Stimulated activated CD8-positive, alpha-beta memory T cell treated with anti-CD3 and anti-CD28 coated beads, Interleukin-12 subunit alpha, Interleukin-12 subunit beta, amount 100 ng/mL, for 24 hours (primary cell): ENCODE results near the gene MAPKAPK5.
"Not testable (repeated sequence)": the region's sequence is repeated elsewhere in the genome, so short reads cannot be mapped to it uniquely, and the experiment has no call there.

Experiments
- DNase-seq: peaks from one replicate; pipeline ENCODE4 v3.0.0-alpha.2; 2020; ENCODE audit errors: extremely low read depth

Gene MAPKAPK5

DNA sequence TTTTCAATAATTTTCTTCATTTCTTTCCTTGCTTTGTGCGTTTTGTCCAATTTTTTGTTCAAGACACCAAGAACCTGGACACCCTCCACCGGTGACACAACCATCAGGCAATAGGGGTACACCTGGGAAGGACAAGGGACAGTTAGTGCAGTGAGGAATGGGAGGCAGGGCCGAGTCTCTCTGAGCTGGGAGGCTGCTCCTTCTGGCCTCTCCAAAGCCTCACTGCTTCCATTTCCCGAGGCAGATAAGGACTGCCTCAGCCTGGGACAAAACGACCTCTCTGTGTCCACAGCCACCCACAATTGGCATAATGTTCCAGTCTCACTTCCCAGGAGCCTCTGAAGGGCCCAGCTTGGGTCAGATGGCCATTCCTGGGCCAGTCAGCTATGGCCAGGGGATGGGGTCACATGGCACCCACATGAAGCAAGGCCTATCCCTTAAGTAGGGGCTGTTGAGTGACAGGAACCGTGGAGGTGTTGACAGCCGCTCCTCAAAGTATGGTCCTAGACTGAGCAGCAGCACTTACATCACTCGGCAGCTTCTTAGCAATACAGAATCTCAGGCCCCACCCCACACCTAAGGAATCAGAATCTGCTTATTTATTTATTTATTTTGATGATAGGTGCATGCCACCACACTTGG lies 13.6 kb upstream of the MAPKAPK5 start:
- no peak for DNase-seq

DNA sequence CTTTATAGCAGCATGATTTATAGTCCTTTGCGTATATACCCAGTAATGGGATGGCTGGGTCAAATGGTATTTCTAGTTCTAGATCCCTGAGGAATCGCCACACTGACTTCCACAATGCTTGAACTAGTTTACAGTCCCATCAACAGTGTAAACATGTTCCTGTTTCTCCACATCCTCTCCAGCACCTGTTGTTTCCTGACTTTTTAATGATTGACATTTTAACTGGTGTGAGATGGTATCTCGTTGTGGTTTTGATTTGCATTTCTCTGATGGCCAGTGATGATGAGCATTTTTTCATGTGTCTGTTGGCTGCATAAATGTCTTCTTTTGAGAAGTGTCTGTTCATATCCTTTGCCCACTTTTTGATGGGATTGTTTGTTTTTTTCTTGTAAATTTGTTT lies 12.4 kb upstream of the MAPKAPK5 start:
- DNase-seq: not testable (repeated sequence)

DNA sequence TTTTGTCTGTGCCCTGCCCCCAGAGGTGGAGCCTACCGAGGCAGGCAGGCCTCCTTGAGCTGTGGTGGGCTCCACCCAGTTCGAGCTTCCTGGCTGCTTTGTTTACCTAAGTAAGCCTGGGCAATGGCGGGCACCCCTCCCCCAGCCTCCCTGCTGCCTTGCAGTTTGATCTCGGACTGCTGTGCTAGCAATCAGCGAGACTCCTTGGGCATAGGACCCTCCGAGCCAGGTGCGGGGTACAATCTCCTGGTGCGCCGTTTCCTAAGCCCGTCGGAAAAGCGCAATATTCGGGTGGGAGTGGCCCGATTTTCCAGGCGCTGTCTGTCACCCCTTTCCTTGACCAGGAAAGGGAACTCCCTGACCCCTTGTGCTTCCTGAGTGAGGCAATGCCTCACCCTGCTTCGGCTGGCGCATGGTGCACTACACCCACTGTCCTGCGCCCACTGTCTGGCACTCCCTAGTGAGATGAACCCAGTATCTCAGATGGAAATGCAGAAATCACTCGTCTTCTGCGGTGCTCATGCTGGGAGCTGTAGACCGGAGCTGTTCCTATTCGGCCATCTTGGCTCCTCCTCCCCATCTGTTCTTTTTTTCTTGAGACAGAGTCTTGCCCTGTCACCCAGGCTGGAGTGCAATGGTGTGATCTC lies 7.2 kb upstream of the MAPKAPK5 start:
- not testable (repeated sequence) for DNase-seq

DNA sequence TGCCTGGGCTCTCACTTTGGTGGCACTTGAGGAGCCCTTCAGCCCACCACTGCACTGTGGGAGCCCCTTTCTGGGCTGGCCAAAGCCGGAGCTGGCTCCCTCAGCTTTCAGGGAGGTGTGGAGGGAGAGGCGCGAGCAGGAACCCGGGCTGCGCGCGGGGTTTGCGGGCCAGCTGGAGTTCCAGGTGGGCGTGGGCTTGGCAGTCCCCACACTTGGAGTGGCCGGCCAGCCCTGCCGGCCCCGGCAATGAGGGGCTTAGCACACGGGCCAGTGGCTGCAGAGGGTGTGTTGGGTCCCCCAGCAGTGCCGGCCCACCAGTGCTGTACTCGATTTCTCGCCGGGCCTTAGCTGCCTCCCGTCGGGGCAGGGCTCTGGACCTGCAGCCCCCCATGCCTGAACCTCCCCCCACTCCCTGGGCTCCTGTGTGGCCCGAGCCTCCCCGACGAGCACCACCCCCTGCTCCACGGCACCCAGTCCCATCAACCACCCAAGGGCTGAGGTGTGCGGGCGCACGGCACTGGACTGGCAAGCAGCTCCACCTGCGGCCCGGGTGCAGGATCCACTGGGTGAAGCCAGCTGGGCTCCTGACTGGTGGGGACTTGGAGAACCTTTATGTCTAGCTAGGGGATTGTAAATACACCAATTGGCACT lies 6.4 kb upstream of the MAPKAPK5 start:
- DNase-seq: not testable (repeated sequence)

DNA sequence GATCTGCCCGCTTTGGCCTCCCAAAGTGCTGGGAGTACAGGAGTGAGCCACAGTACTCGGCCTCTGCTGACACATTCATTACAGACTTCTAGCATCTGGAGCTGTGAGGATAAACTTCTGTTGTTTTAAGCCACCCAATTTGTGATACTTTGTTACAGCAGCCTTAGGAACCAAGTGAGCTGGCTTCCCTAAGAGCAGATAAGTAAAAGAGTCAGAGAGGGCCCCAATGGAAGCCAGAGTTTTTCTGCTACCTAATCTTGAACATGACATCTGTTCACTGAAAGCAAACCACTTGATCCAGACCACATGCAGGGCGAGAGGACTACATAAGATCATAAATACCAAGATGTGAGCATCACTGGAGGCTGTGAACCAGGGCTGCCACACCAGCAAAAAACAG lies 3.7 kb upstream of the MAPKAPK5 start:
- DNase-seq: no peak

DNA sequence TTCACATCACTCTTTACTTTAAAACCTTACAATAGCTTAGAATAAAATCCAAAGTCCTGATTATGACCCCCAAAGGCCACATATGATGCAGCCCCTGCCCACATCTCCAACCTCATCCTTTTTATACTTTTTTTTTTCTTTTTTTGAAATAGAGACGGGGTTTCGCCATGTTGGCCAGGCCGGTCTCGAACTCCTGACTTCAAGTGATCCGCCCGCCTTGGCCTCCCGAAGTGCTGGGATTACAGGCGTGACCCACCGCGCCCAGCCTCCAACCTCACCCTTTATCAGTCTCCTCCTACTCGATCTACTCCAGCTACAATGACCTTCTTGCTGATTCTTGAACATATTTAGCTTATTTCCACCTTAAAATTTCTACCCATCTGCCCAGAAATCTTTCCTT lies 1.2 kb upstream of the MAPKAPK5 start:
- DNase-seq: no peak

DNA sequence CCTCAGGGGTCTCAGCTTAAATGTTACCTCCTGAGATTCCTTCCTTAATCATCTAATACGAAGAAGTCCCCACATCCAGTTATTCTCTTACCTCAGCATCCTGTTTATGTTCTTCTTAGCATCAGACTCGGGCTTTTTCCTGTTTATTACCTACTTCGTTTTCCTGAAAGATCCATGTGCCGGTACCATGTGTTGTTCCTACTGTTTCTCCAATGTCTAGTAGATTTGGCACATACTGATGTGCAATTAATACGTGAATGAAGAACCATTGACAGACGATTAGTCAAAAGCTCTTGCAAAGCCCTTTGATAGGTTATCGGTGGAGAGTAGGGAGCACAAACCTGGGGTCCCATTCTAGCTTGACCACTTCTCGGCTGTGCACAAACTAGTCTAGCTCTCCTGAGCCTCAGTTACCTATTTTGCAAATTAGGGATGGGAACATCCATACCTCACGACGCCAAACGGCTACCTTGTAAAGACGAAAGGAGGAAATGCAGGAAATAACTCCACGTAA lies 735 bp upstream of the MAPKAPK5 start:
- DNase-seq: no peak

DNA sequence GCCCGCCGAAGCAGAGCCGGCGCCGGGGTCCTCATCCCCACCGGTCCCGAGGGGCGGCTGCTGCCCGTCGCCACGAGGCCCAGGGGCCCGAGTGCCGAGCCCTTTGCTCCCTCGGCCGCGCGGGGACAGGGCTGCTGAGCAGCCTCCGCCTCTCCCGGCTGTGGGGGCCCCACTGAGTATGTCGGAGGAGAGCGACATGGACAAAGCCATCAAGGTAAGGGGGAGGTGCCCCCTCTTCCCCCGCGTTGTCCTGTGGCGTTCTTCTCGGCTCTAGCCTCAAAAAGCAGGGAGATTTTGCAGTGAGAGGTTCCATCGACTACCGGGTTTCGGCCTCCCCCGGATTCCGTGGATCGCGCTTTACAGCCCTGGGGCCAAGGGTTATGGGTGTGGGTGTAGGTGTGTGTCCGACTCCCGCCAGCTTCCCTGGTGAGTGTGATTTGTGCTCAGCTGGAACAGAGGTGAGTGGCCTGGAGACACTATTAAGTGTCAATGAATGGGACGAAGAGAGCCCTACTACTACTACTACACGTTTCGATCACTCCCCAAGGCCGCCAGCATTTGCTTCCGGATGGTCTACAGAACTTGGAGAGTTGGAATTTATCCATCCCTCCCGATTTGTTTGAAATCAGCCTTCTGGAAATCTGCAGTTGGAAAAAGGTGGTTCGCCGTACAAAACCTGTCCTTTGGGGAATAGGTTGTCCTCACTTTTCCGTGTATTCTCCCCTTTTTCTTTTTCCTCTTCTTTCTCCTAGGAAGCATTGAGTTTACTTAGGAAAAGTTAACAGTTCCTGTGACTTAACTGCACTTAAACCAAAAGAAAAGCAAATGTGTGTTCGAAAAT lies 748 bp downstream of the MAPKAPK5 start:
- no peak for DNase-seq

DNA sequence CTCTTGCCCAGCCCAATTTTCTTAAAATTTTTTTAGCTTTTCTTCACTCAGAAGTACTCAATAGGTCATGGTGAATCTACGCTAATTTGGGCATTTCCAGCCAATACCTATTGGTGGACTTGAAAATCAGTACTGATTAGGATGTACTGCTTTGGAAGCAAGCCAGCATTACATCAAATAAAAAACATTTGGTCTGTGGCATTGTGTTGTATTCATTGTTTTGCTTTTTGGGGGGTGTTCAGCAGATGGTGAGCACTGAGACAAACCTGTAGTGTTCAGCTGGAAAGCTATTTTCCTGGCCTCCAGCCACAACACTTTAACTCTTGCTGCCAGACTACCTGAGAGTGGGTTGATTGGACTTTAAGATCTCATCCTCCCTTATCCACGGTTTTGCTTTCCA lies 4.0 kb downstream of the MAPKAPK5 start:
- DNase-seq: no peak

DNA sequence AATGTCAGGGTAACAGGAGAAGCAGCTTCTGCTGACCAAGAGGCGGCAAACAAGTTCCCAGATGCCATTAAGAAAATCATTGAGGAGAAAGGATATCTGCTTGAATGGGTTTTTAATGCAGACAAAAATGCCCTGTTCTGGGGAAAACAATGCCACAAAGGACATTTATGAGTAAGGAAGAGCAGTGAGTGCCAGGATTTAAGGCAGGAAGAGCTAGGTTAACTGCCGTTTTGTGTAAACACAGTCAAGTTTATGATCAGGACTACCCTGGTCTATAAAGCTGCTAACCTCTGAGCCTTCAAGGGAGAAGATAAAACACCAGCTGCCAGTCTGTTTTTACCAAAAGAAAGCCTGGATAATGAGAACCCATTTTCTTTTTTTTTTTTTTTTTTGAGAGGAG lies 8.5 kb downstream of the MAPKAPK5 start:
- DNase-seq: no peak

DNA sequence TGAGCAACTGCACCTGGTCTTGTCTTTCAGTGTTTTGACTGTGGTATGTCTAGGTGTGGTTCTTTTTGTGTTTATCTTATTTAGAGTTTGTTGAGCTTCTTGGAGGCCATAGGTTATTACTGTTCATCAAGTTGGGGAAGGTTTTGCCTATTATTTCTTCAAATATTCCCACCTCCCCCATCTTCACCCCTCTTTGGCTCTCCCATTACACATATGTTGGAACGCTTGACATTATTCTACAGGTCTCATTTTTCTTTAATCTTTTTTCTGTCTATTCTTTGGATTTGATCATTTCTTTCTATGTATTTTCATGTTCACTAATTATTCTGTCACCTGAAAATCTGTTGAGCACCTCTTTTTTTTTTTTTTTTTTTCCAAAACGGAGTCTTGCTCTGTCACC lies 16.2 kb downstream of the MAPKAPK5 start:
- DNase-seq: no peak

DNA sequence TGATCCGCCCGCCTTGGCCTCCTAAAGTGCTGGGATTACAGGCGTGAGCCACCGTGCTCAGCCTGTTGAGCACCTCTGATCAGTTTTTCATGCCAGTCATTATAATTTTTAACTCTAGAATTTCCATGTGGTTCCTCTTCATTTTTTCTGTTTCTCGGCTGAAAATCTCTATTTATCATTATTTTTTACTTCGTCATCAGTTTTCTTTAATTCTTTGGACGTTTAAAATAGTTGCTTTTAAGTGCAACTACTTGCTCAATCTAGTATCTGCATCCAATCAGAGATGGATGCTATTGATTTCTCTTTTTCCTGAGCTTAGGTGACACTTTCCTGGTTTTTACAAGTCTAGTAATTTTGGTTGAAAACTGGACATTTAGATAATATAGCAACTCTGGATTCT lies 16.8 kb downstream of the MAPKAPK5 start:
- DNase-seq: no peak

DNA sequence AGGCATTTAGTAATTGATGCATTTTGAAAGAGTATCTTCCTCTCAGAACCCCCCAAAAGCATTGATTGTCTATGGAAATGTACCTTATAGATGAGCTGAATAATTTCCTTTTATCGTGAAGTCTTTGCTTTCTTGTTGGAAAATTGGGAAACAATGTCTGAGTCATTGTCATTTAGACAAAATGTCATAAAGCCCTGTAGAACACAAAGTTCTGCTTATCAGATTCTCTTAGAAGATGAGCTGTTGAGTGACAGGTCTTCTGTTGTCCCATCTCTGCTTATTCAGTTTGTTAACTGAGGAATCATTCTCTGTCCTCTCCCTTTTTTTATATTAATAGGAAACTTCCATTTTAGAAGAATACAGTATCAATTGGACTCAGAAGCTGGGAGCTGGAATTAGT lies 22.9 kb downstream of the MAPKAPK5 start:
- no peak for DNase-seq

DNA sequence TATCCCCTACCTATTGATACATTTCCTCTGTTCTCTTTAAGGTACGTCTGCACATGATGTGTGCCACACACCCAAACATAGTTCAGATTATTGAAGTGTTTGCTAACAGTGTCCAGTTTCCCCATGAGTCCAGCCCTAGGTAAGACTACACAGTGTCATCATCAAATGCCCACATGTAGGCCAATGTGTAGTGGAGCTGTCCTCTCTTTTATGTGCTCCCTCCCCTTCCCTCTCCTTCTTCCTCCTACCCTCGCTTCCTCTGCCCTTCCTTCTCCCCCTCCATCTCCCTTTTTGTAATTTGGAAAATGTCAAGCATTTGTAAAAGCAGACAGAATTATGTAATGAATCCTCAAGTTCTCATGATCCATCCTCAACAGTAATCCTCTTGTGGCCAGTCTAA lies 25.5 kb downstream of the MAPKAPK5 start:
- DNase-seq: no peak

DNA sequence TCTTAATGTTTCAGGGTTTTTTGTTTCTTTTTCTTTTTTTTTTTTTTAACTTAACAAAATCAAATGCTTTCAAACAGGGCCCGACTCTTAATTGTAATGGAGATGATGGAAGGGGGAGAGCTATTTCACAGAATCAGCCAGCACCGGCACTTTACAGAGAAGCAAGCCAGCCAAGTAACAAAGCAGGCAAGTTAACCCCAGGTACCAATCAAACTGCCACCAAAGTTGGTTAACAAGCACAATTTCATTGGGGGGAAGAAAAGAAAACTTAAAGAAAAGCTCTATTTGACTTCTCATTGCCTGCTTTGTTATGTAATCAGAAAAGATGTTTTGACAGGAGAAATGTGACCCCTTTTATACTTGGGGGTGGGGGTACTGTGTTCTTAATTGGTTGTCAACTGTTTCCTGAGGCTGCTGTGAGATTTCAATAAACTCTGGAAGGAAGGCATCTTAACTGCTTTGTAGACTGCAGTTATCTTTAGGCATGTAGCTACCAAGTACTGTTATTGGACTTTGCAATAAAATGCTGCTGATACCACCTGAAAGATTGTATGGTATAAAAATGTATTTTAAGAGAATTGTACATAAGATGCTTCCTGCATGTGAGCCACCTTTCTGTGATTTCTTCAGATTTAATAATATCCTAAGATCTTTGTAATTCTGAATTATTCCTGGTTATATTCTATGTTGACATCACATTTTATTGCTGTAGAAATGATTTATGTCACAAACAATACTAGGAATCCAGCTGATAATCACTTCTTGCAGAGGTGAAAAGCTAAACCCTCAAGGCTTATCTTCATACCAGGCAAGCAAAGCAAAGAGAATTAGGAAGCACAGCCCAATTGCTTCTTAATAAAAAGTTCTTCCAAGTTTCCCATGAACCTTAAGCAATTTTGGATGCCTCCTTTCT lies 26.9 kb downstream of the MAPKAPK5 start:
- DNase-seq: no peak

DNA sequence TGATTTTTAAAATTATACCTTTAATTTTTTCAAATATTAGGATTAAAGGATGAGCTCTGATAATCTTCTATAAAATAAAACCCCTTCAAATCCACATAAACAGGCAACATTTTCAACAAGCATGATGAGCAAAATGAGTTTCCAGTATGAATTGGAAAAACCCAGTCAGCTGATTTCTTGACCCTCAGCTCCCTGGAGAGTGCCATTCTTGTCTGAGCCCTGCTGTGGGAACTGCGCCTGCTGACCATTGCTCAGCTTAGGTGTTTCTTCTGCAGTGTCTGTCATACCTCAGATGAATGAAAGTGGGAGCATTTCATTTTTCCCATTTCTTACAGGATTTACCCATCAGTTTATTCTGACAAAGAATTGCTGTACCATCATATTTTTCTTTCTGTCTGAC lies 27.6 kb downstream of the MAPKAPK5 start:
- no peak for DNase-seq

DNA sequence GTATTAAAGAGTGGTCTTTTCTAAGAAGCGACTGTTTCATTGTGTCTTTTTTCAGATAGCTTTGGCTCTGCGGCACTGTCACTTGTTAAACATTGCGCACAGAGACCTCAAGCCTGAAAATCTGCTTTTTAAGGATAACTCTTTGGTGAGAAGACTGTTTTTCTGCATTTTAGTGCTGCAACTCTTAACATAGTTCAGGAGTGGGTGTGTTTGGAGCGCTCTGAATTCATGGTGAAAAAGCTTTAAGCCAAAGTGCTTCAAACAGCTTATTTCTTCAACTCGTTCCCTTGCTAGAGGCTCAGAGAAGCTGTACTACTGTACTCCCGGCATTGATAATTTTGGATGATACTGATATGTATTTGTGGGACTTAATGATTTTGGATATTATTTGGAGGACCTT lies 28.2 kb downstream of the MAPKAPK5 start:
- no peak for DNase-seq

DNA sequence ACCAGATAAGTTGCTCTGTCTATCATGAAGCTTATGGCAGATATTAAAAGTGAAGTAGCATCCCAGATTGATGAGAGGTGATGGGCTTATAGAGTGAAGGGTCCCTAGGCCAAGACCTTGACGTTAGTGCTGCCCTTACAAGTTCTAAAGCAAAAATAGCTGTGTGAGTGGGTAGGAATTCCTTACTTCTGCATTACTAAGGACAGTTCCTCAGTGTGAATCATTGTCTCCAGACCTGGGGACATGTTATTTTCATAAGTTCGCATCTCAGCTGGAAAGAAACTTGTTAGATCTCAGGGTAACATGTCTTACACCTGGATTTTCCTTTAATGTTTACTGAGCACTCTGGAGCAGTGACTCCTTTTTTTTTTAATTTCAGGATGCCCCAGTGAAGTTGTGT lies 28.7 kb downstream of the MAPKAPK5 start:
- DNase-seq: no peak

DNA sequence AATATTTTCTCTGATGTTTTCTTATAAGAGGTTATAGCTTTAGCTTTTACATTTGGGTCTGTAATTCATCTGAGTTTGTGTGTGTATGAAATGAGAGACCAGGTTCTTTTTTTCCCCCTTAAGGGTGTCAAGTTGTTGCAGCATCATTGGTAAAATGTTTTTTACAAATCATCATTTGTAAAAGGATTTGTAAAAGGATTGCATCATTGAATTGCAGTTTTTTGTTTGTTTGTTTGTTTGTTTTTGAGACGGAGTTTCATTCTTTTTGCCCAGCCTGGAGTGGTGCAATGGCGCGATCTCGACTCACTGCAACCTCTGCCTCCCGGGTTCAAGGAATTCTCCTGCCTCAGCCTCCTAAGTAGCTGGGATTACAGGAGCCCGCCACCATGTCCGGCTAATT lies 31.1 kb downstream of the MAPKAPK5 start:
- DNase-seq: no peak

DNA sequence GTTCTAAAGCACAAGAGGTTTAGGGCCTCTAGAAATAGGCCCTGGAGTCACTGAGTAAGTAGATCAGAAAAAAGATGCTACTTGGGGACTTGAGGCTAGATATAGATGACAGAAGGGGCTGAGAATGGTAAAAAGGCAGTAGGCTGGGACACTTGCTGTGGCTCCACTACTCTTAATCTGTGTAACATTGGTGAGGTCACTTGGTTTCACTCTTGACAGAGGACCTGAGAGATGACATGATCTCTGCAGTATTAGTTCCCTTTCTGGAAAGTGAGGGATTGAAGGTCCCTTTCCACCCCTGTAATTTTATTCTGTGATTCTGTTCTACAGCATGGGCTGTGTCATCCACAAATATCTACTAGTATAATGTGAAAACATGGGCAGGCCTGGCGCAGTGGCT lies 39.7 kb downstream of the MAPKAPK5 start:
- DNase-seq: no peak
